IMR-90 (cell line): ENCODE measurements around the gene JADE3. TPM values are rescaled to one million over a fixed set of nuclear protein-coding genes. Genes with fewer than 3 reads are reported as not detected.

Experiments
- ATAC-seq: fragments of 200-7000 bp; cut with Tn5 transposase; 2 replicates; pipeline ENCODE4 v1.9.1; 2020; ENCODE audit warnings: low read depth, mild to moderate bottlenecking, moderate library complexity
- BruUV-seq: library from RNA; stranded (reverse); fragments of 400-500 nt; replicated peaks from 2 replicates; lab custom pipeline; 2021; lab: Mats Ljungman, UMichigan
- CTCF ChIA-PET: fragments of 300-600 bp; formaldehyde crosslinking; extraction: SDS; loops from one replicate; lab custom pipeline; 2021; ENCODE audit warnings: antibody characterized with exemption; lab: Yijun Ruan, JAX
- POLR2A ChIA-PET: fragments of 300-600 bp; sonication (Branson Sonifier 250); formaldehyde crosslinking; loops from one replicate; lab custom pipeline; 2022; ENCODE audit warnings: antibody characterized with exemption; ENCODE audit not compliant: unreplicated experiment; lab: Charles Lee
- DNase-seq: peaks from one replicate; pipeline ENCODE4 v3.0.0; 2013
- H2AFZ ChIP-seq: replicated peaks from 2 replicates; pipeline ENCODE3; 2013; ENCODE audit warnings: low read length, mild to moderate bottlenecking; ENCODE audit not compliant: poor library complexity
- H2AK5ac ChIP-seq: 2 replicates; pipeline ENCODE4 v1.6.1; 2013; ENCODE audit warnings: low read depth, low read length, inconsistent platforms
- H2AK9ac ChIP-seq: replicated peaks from 2 replicates; pipeline ENCODE3; 2013; ENCODE audit warnings: mild to moderate bottlenecking, low read depth, low read length, moderate library complexity; ENCODE audit not compliant: poor library complexity
- H2BK120ac ChIP-seq: 2 replicates; pipeline ENCODE4 v1.6.1; 2013; ENCODE audit warnings: low read depth, low read length, inconsistent platforms
- H2BK15ac ChIP-seq: 3 replicates; pipeline ENCODE4 v1.6.1; 2013; ENCODE audit warnings: low read depth, low read length, inconsistent platforms
- H2BK20ac ChIP-seq: 2 replicates; pipeline ENCODE4 v1.6.1; 2013; ENCODE audit warnings: low read depth, mild to moderate bottlenecking, inconsistent platforms, low read length, moderate library complexity
- H2BK5ac ChIP-seq: 2 replicates; pipeline ENCODE4 v1.6.1; 2013; ENCODE audit warnings: mild to moderate bottlenecking, low read depth, low read length, inconsistent platforms; ENCODE audit not compliant: poor library complexity, severe bottlenecking
- H3K14ac ChIP-seq: replicated peaks from 2 replicates; pipeline ENCODE4 v1.6.1; 2013; ENCODE audit warnings: low read depth, low read length, inconsistent platforms
- H3K18ac ChIP-seq: 2 replicates; pipeline ENCODE4 v1.6.1; 2013; ENCODE audit warnings: low read depth, low read length, control low read depth
- H3K23ac ChIP-seq: 2 replicates; pipeline ENCODE4 v1.6.1; 2013; ENCODE audit warnings: low read depth, low read length, inconsistent platforms
- H3K27ac ChIP-seq: 2 replicates; pipeline ENCODE4 v1.5.1; 2013; ENCODE audit warnings: mild to moderate bottlenecking, control low read depth, low read length; ENCODE audit not compliant: insufficient read depth
- H3K27me3 ChIP-seq: 2 replicates; pipeline ENCODE4 v1.6.1; 2013; ENCODE audit warnings: low read length; ENCODE audit not compliant: control insufficient read depth, insufficient read depth
- H3K36me3 ChIP-seq: 2 replicates; pipeline ENCODE4 v1.6.1; 2013; ENCODE audit warnings: low read length, mixed read lengths; ENCODE audit not compliant: control insufficient read depth, insufficient read depth
- H3K4ac ChIP-seq: 2 replicates; pipeline ENCODE4 v1.6.1; 2013; ENCODE audit warnings: low read depth, low read length, inconsistent platforms
- H3K4me1 ChIP-seq: 2 replicates; pipeline ENCODE4 v1.6.1; 2013; ENCODE audit warnings: low read length, mixed read lengths; ENCODE audit not compliant: control insufficient read depth, insufficient read depth
- H3K4me2 ChIP-seq: 2 replicates; pipeline ENCODE4 v1.6.1; 2013; ENCODE audit warnings: low read depth, mild to moderate bottlenecking, control low read depth, low read length, moderate library complexity
- H3K4me3 ChIP-seq: 2 replicates; pipeline ENCODE4 v1.5.1; 2013; ENCODE audit warnings: low read depth, mild to moderate bottlenecking, control low read depth, low read length, moderate library complexity; ENCODE audit not compliant: insufficient read depth
- H3K56ac ChIP-seq: 2 replicates; pipeline ENCODE4 v1.6.1; 2013; ENCODE audit warnings: low read length, inconsistent platforms; ENCODE audit not compliant: insufficient read depth; ENCODE audit errors: extremely low read depth
- H3K79me1 ChIP-seq, 2 experiments: 2 replicates each; pipeline ENCODE4 v1.6.1; 2013; ENCODE audit warnings: low read length in 2 of 2, inconsistent platforms in 1 of 2, low read depth in 1 of 2
- H3K9ac ChIP-seq: 2 replicates; pipeline ENCODE4 v1.6.1; 2013; ENCODE audit warnings: low read depth, low read length, control low read depth
- H3K9me1 ChIP-seq: 2 replicates; pipeline ENCODE4 v1.6.1; 2013; ENCODE audit warnings: low read length, inconsistent platforms; ENCODE audit not compliant: insufficient read depth
- H3K9me3 ChIP-seq: 2 replicates; pipeline ENCODE4 v1.6.1; 2013; ENCODE audit warnings: low read length; ENCODE audit not compliant: control insufficient read depth, insufficient read depth
- H4K20me1 ChIP-seq: 2 replicates; pipeline ENCODE4 v1.6.1; 2013; ENCODE audit warnings: low read length, inconsistent platforms; ENCODE audit not compliant: insufficient read depth
- H4K5ac ChIP-seq: 2 replicates; pipeline ENCODE4 v1.6.1; 2013; ENCODE audit warnings: mild to moderate bottlenecking, low read depth, low read length, control low read depth
- H4K8ac ChIP-seq, 2 experiments: 2 replicates each; pipeline ENCODE4 v1.6.1; 2013; ENCODE audit warnings: low read depth in 2 of 2, low read length in 2 of 2, control low read depth in 1 of 2, inconsistent platforms in 1 of 2
- H4K91ac ChIP-seq: 2 replicates; pipeline ENCODE4 v1.6.1; 2013; ENCODE audit warnings: low read depth, low read length, inconsistent platforms; ENCODE audit not compliant: insufficient read depth
- RFX5 ChIP-seq: IDR thresholded peaks from 2 replicates; pipeline ENCODE4 v1.8.0; 2012; ENCODE audit warnings: low read depth, mild to moderate bottlenecking, low read length, moderate library complexity
- WGBS, 2 experiments: methylation state at CpG; one replicate each; pipeline versions ENCODE4 v1.1.5 to v1.1.7; 2013; ENCODE audit warnings: missing lambda C conversion rate in 2 of 2; ENCODE audit not compliant: insufficient read length in 1 of 2; ENCODE audit errors: extremely low coverage in 2 of 2; 5-methylcytosine and 5-hydroxymethylcytosine counted together
- dilution Hi-C: fragments of 300-500 bp; cut with HindIII; formaldehyde crosslinking; loops from one replicate; pipeline ENCODE4 v1.14.3; 2018; ENCODE audit warnings: low sequenced_read_pairs; ENCODE audit not compliant: unreplicated experiment
- in situ Hi-C: fragments of 300-500 bp; cut with MboI; formaldehyde crosslinking; loops from 3 replicates; pipeline ENCODE4 v1.14.3; 2019; ENCODE audit warnings: low sequenced_read_pairs, inconsistent platforms, mixed read lengths
- intact Hi-C: fragments of 100-400 bp; cut with micrococcal nuclease; formaldehyde crosslinking; loops from 2 replicates; pipeline ENCODE4 v1.10.0; 2022
- polyA plus RNA-seq, 3 experiments: library from polyadenylated mRNA; depleted of rRNA; stranded (reverse); fragments of >200 nt; gene quantifications; 2 replicates each; pipeline ENCODE4 v1.2.3, GENCODE V29; 2012; ENCODE audit warnings: low replicate concordance in 1 of 3
- total RNA-seq: library from RNA; depleted of rRNA; stranded (reverse); fragments of >200 nt; gene quantifications from 2 replicates; pipeline ENCODE4 v1.2.3, GENCODE V29; 2012

JADE3 gene
- total and polyA plus RNA-seq, 2 of the 4 experiments (the other 2 are of a cell fraction), result 2.1 to 4.7 TPM

- H3K56ac ChIP-seq, result no peak overlapping the region
- no peak overlapping the region for H2AK5ac ChIP-seq
- no peak overlapping the region for H2AK9ac ChIP-seq
- H3K79me1 ChIP-seq, result no peaks in the 10 kb centered on the region
- no CpG with 5 or more reads among the region's 6 CpGs for WGBS, 2 experiments
- H3K27ac ChIP-seq, result no peak overlapping the region
- H4K20me1 ChIP-seq, result no peaks in the 10 kb centered on the region
- no peaks in the 10 kb centered on the region; the same call in 1 of the 2 replicates for H3K27me3 ChIP-seq
- in situ Hi-C loops, result no loop called here
- H3K4me1 ChIP-seq, result no peaks in the 10 kb centered on the region
- no peak overlapping the region for H2BK5ac ChIP-seq
- H2BK120ac ChIP-seq, result no peak overlapping the region
- CTCF ChIA-PET, result no interaction called here
- no peak overlapping the region for H3K23ac ChIP-seq
- no peak overlapping the region for H3K4ac ChIP-seq
- BruUV-seq, result no TSS peak
- no peaks in the 10 kb centered on the region for H3K9me1 ChIP-seq
- H3K18ac ChIP-seq, result no peak overlapping the region
- no peak overlapping the region for H3K14ac ChIP-seq
- POLR2A ChIA-PET, result no interaction called here
- no peak overlapping the region for H4K8ac ChIP-seq
- peaks cover 3% of the 10 kb centered on the region; the same call in 1 of the 2 replicates for H3K9me3 ChIP-seq
- no peak overlapping the region for H4K5ac ChIP-seq
- dilution Hi-C loops, result no loop called here
- H3K36me3 ChIP-seq, result no peaks in the 10 kb centered on the region
- no peak overlapping the region for H2AFZ ChIP-seq
- H4K91ac ChIP-seq, result no peak overlapping the region
- intact Hi-C loops, result no loop called here
- no peak for ATAC-seq
- no peak for DNase-seq
- no peak for TF ChIP-seq RFX5
- no peak overlapping the region for H3K9ac ChIP-seq
- H2BK15ac ChIP-seq, result no peak overlapping the region
- no peak overlapping the region for H3K4me2 ChIP-seq
- H2BK20ac ChIP-seq, result no peak overlapping the region
- H3K4me3 ChIP-seq, result no peak overlapping the region
These were observed 79.8 kb downstream of the JADE3 start for GRCh38 chrX:46992070-46992469.
